H7 (cell line): ENCODE results near the gene PRDX1. TPM values are rescaled to one million over a fixed set of nuclear protein-coding genes. Genes with fewer than 3 reads are reported as not detected.
"Not testable (repeated sequence)": the region's sequence is repeated elsewhere in the genome, so short reads cannot be mapped to it uniquely, and the experiment has no call there.

ENCODE experiments used
- DNase-seq: peaks from one replicate; pipeline ENCODE4 v3.0.0; 2012
- H3K27me3 ChIP-seq: 2 replicates; pipeline ENCODE4 v1.6.0; 2011; ENCODE audit warnings: mild to moderate bottlenecking, low read length; ENCODE audit not compliant: control insufficient read depth, insufficient read depth
- H3K36me3 ChIP-seq: replicated peaks from 2 replicates; pipeline ENCODE4 v1.5.1; 2011; ENCODE audit warnings: low read length; ENCODE audit not compliant: control insufficient read depth, insufficient read depth
- H3K4me3 ChIP-seq: 2 replicates; pipeline ENCODE4 v1.5.1; 2011; ENCODE audit warnings: low read depth, mild to moderate bottlenecking, control low read depth, low read length, moderate library complexity; ENCODE audit not compliant: insufficient read depth
- total RNA-seq: library from RNA; depleted of rRNA; stranded (reverse); fragments of >200 nt; shearing (Covaris generic); gene quantifications from 2 replicates; pipeline ENCODE4 v1.2.3, GENCODE V29; 2014

PRDX1 gene
- total RNA-seq, 1 experiment from 2014 or later = 2,910 TPM

DNA sequence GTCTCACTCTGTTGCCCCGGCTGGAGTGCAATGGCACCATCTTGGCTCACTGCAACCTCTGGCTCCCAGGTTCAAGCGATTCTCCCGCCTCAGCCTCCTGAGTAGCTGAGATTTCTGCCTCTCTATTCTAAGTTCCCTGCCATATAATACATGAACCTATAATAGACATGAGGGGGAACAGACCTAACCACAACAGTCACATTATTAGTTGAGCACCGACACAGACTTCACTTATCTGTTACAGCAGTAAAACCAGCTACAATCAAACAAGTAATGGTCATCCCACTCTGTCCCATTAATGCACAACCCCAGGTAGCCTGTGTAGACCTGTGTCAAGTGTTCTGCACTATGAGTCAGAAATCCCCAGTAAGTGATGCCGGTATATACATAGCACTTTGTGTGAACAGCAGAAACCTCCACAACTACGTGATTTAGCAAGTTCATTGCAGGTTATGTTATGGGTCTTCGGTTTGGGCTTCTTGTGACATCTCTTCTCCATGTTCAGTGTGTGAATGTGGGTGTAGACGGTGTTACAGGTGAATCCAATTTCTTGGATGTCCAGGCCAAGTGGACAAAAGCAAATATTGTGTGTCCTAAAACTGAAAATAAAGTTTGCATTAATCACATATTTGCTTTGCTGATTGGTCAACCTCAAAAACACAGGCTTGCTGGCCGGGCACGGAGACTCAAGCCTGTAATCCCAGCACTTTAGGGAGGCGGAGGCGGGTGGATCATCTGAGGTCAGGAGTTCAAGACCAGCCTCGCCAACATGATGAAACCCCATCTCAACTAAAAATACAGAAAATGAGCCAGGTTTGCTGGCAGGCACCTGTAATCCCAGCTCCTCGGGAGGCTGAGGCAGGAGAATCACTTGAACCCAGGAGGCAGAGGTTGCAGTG, 18.0 kb downstream of the PRDX1 start:
- no peak for DNase-seq
- Histone ChIP-seq H3K27me3 (no peaks in the 10 kb centered on the region), H3K36me3 (peaks cover 6% of the 10 kb centered on the region; the same call in 1 of the 2 replicates), H3K4me3 (no peak overlapping the region)

DNA sequence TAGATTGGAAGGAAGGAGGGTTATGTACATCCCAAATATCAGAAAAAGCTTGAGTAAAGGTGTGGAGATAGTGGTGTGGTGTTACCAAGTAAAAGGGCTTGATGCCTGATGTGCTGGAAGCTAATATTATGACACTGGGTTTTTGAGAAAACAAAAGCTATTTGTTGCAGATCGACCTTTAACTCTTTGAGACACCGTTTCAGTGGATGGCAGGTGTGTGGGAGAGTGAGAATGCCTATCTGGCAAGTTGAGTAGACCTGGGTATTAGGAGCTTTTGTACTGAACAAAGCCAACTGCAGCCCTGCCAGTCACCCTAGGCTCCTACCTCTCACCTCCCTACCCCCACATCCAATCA, 20.2 kb downstream of the PRDX1 start:
- no peak overlapping the region for H3K4me3 ChIP-seq
- H3K27me3 ChIP-seq = no peaks in the 10 kb centered on the region
- H3K36me3 ChIP-seq = no peaks in the 10 kb centered on the region
- no peak for DNase-seq

DNA sequence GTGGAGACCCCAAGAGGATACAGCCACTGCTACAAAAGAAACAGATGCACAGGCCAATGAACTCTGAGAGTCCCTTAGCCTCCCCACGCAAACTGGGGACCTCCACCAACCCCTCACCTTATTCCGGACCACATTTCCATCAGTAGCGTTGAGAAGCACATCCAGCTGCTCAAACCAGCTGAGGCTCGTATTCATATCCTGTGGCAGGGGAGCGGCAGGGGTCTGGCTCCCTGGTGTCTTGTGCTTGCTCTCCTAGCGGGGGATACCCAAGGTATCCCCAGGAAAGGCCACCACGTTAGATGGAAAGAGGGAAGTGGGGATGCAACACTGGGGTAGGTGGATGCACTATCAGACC, 22.3 kb downstream of the PRDX1 start:
- DNase-seq = no peak

DNA sequence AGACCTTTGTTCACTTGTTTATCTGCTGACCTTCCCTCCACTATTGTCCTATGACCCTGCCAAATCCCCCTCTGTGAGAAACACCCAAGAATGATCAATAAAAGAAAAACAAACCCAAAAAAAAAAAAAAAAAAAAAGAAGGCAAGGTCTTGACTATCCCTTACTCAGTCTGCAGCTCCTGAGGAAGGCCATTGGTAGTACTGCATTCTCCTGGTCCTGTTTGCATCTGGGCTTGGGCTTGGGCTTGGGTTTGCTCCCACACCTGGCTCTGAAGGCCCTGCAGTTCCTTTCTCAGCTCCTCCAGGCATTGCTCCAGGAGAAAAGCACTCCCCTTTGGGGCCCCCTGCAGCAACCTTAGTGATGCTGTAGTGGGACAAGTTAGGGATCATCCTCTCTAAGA, 23.4 kb downstream of the PRDX1 start:
- H3K27me3 ChIP-seq = no peaks in the 10 kb centered on the region
- DNase-seq = no peak
- H3K4me3 ChIP-seq = no peak overlapping the region
- no peaks in the 10 kb centered on the region for H3K36me3 ChIP-seq

More for the DNA sequence above, 22.3 kb downstream of the PRDX1 start:
- Histone ChIP-seq H3K27me3 (no peaks in the 10 kb centered on the region), H3K36me3 (no peaks in the 10 kb centered on the region), H3K4me3 (peak overlapping the region; percentile 56)

DNA sequence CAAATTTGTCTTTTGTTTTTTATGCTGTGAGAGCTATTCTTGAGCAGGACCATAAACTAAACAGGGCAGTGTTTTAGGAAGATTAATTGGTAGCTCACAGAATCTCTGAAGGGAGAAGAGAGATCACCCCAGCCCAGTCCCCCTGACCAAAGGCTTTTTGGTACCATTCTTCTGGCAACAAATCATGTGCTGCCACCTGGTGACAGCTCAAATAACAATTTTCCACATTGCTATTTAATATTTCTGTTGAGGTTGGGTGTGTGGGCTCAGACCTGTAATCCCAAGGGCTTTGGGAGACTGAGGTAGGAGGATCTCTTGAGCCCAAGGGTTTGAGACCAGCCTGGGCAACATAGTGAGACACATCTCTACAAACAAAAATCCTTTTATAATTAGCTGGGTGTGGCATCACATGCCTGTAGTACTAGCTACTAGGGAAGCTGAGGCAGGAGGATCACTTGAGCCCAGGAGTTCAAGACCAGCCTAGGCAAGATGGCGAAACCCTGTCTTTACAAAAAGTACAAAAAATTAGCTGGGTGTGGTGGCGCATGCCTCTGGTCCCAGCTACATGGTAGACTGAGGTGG, 28.5 kb downstream of the PRDX1 start:
- no peak overlapping the region for H3K4me3 ChIP-seq
- H3K27me3 ChIP-seq = peaks cover 11% of the 10 kb centered on the region; the same call in 1 of the 2 replicates
- H3K36me3 ChIP-seq = no peaks in the 10 kb centered on the region
- DNase-seq = peak; percentile 78

DNA sequence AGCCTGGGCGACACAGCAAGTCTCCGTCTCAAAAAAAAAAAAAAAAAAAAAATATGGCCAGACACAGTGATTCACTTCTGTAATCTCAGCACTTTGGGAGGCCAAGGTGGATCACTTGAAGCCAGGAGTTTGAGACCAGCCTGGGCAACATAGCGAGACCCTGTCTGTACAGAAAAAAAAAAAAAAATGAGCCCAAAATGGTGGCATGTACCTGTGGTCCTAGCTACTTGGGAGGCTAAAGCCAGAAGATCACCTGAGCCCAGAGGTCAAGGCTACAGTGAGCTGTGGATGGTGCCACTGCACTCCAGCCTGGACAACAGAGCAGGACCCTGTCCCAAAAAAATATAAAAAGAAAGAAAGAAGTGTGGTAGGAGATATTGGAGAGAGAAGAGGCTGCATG, 29.0 kb downstream of the PRDX1 start:
- DNase-seq = no peak
- H3K4me3 ChIP-seq = no peak overlapping the region
- H3K27me3 ChIP-seq = peaks cover 11% of the 10 kb centered on the region; the same call in 1 of the 2 replicates

DNA sequence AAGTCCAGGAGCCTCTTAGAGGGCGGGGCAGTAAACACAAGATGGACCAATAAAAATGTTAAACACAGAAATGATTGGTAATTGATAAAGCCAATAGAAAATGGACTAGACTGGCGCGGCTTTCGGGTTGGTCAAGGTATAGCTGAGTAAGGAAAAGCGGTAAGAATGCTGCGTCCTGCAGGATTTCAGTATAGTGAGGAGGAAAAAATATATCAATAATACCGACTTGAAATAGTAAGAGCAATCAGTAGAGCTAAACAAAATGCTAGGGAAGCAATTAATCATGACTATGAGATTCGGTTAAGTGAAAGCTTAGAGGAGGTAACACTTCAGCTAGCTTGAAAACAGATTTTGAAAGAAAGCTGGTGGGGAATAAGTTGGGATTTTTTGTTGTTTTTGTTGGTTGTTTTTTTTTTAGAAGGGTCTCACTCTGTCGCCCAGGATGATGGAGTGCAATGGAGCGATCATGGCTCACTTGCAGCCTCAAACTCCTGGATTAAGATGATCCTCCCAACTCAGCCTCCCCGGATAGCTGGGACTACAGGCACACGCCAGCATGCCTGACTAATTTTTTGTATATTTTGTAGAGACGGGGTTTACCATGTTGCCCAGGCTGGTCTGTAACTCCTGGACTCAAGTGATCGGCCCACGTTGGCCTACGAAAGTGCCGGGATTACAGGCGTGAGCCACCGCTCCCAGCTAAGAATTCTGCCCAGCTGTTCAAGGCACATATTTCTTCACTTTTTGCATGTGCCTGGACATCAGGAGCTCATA, 30.0 kb downstream of the PRDX1 start:
- DNase-seq = no peak
- Histone ChIP-seq H3K27me3 (peaks cover 11% of the 10 kb centered on the region; the same call in 1 of the 2 replicates), H3K36me3 (no peaks in the 10 kb centered on the region), H3K4me3 (peak overlapping the region; percentile 2; the same call in 1 of the 2 replicates)

More for the DNA sequence above, 29.0 kb downstream of the PRDX1 start:
- no peaks in the 10 kb centered on the region for H3K36me3 ChIP-seq

DNA sequence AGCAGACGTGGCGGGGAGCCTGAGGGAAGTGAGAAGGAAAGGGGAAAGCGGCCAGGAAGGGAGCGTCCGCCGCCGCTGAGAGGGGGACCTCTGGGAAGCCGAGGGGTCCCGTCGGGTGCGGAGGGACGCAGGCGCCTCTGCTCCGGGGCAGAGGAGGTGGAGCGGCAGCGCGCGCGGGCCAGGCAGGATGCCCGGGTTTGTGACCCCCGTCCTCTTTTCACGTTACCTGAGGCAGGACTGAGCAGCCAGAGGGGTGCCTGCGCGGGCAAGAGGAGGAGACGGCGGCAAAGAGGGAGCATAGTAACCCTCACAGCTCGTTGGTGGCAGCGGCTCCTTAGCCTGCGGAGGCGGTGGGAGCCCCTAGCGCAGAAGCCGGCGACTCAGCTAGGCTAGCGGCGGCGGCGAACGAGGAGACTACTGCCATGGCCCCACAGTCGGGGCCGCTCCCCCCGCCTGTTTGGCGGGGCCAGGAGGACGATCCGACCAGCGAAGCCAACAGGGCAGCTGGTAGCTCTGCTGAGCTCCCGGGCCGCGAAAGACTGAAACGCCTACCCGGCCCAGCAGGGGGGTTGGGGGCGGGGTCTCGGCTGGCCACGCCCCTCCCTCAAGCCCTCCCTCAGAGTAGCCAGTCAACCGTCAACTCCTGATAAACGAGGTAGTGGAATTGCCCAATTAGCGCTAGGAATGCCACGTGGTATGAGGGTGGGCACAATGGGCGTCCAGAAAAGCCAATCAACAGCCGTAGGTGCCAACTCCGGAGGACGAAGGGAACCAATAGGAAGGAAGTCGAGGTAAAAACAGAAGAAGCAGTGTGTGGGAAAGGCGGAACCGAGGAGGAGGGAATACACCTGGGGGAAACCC, 30.8 kb downstream of the PRDX1 start, which contains the start of gene TESK2:
TSS of gene TESK2 (minus strand) at position 538 of the 861 bp plus-strand sequence. CDS start 33,378 bp downstream, outside the sequence.
- Histone ChIP-seq H3K27me3 (peaks cover 11% of the 10 kb centered on the region; the same call in 1 of the 2 replicates), H3K36me3 (no peaks in the 10 kb centered on the region)
- DNase-seq = peak; percentile 98

DNA sequence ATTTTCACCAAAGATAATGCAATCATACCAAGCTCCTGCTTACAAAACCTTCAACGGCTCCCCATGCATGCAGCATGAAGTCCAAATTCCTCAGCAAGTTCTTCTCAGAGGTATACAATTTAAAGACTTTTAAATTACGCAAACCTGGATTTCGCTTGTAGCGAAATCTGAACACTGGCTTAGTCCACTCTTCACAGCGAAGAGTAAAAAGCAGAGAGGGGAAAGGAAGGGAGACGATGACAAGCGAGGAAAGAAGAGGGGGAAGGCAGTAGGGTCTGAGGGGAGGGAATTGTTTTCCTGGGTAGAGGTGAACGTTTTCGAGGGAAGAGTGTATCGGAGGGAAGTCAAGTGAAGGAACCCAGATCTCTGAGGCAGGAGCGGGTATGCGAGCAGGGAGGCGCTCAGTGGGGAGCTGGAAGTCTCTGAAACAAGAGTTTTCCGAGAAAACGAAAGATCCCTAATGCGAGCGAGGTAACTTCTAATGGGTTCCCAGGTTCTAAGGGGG, 31.5 kb downstream of the PRDX1 start:
- H3K27me3 ChIP-seq = peaks cover 11% of the 10 kb centered on the region; the same call in 1 of the 2 replicates
- DNase-seq = peak; percentile 64
- H3K36me3 ChIP-seq = no peaks in the 10 kb centered on the region
- H3K4me3 ChIP-seq = peak overlapping the region; percentile 95

More for the DNA sequence above, 30.8 kb downstream of the PRDX1 start, which contains the start of gene TESK2:
- peak within 1 kb of the TSS; percentile 95 for H3K4me3 ChIP-seq

DNA sequence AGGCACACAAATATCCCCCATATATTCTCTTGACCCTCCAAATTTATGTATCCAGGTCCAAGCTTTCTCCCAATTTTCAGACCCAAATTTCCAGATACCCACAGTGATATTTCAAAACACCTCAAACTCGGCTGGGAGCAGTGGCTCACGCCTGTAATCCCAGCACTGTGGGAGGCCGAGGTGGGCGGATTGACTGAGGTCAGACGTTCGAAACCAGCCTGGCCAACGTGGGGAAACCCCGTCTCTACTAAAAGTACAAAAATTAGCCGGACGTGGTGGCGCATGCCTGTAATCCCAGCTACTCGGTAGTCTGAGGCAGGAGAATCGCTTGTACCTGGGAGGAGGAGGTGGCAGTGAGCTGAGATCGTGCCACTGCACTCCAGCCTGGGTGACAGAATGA, 32.3 kb downstream of the PRDX1 start:
- peaks cover 11% of the 10 kb centered on the region; the same call in 1 of the 2 replicates for H3K27me3 ChIP-seq
- peak overlapping the region; percentile 95; the same call in 1 of the 2 replicates for H3K4me3 ChIP-seq
- not testable (repeated sequence) for DNase-seq, H3K36me3 ChIP-seq

DNA sequence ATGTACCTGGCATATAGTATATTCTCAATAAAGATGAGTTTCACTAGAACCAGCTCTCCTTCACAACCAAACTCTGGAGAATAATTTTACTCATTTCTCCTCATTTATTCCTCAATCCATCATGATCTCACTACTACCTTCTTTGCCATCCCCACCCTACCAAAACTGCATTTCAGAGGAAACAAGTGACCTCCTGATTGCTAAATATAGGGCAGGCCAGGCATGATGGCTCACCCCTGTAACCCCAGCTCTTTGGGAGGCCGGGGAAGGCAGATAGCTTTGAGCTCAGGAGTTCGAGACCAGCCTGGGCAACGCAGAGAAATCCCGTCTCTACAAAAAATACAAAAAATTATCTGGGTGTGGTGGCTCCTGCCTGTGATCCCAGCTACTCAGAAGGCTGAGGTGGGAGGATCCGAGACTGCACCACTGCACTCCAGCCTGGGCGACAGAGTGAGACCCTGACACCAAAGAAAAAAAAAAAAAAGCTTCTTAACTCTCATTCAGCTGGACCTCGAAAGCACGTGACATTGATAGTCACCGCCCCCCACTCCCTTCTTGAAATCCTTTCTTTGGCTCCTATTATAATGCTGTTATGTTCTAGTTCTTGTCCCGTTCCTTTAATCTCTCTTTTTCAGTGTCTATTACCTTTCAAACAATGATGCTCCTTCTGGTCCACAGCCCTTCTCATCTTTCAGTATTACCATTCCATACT, 32.9 kb downstream of the PRDX1 start:
- Histone ChIP-seq H3K27me3 (peaks cover 11% of the 10 kb centered on the region; the same call in 1 of the 2 replicates), H3K36me3 (no peaks in the 10 kb centered on the region), H3K4me3 (no peak overlapping the region; the same call in 1 of the 2 replicates)
- DNase-seq = no peak

DNA sequence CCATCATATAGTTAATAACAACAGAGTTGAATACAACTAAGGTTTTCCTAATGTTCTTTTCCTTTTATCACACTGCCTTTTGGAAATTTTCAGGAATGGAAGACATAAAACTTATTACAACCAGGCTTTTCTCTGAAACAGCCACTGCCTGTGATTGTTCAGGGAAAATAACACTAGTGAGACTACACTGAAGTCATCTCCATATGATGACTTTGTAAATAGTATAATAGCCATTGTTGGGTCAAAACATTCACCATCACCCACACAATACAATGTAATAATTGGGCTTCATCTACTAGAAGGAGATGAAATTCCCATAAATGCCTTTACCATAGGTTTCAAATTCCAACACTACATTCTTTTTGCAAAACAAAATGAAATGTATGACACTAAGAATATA, 35.7 kb downstream of the PRDX1 start:
- no peak overlapping the region for H3K4me3 ChIP-seq
- H3K36me3 ChIP-seq = no peaks in the 10 kb centered on the region
- H3K27me3 ChIP-seq = peaks cover 11% of the 10 kb centered on the region; the same call in 1 of the 2 replicates
- DNase-seq = no peak
